WTC11 (cell line): ENCODE results near the gene PEX10. TPM values are rescaled to one million over a fixed set of nuclear protein-coding genes. Genes with fewer than 3 reads are reported as not detected.

ENCODE experiments used
- ATAC-seq: fragments of 200-7000 bp; cut with Tn5 transposase; 2 replicates; pipeline ENCODE4 v1.10.0; 2021; ENCODE audit warnings: mild to moderate bottlenecking, moderate library complexity
- CTCF ChIA-PET: fragments of 300-600 bp; sonication (Branson Sonifier 250); formaldehyde crosslinking; loops from one replicate; lab custom pipeline; 2021; ENCODE audit warnings: antibody characterized with exemption; lab: Charles Lee
- POLR2A ChIA-PET: fragments of 350-600 bp; sonication (Branson Sonifier 250); formaldehyde crosslinking; loops from one replicate; lab custom pipeline; 2021; ENCODE audit warnings: antibody characterized with exemption; lab: Charles Lee
- DNase-seq: peaks from one replicate; pipeline ENCODE4 v3.0.0; 2021; ENCODE audit warnings: low spot score
- H3K27ac Mint-ChIP-seq: 2 replicates; pipeline ENCODE4 v1.8.0; 2021; ENCODE audit warnings: mixed read lengths
- H3K27me3 Mint-ChIP-seq: 2 replicates; pipeline ENCODE4 v1.8.0; 2021; ENCODE audit warnings: low read depth, mild to moderate bottlenecking, moderate library complexity, mixed read lengths
- H3K36me3 Mint-ChIP-seq: 2 replicates; pipeline ENCODE4 v1.8.0; 2021; ENCODE audit warnings: mixed read lengths
- H3K4me1 Mint-ChIP-seq: 2 replicates; pipeline ENCODE4 v1.8.0; 2022; ENCODE audit warnings: mixed read lengths
- H3K4me3 Mint-ChIP-seq: 2 replicates; pipeline ENCODE4 v1.8.0; 2021; ENCODE audit warnings: mild to moderate bottlenecking, moderate library complexity, mixed read lengths
- H3K9me3 Mint-ChIP-seq: 2 replicates; pipeline ENCODE4 v1.8.0; 2021; ENCODE audit warnings: mixed read lengths
- AR ChIP-seq: fragments of 250-450 bp; sonication (Bioruptor Pico); IDR thresholded peaks from 2 replicates; pipeline ENCODE4 v1.9.0; 2021; ENCODE audit warnings: mild to moderate bottlenecking
- ARID4B ChIP-seq: sonication (generic); formaldehyde crosslinking; IDR thresholded peaks from 2 replicates; pipeline ENCODE4 v1.8.0; 2023; ENCODE audit warnings: missing genetic modification reagents, mild to moderate bottlenecking, borderline replicate concordance
- ATF6 ChIP-seq: sonication (generic); formaldehyde crosslinking; IDR thresholded peaks from 2 replicates; pipeline ENCODE4 v1.8.1; 2023; ENCODE audit warnings: mild to moderate bottlenecking, missing genetic modification reagents
- CREM ChIP-seq: sonication (generic); formaldehyde crosslinking; IDR thresholded peaks from 2 replicates; pipeline ENCODE4 v1.8.1; 2022; ENCODE audit warnings: mild to moderate bottlenecking, missing genetic modification reagents, moderate library complexity
- HMGA2 ChIP-seq: fragments of 250-450 bp; sonication (Bioruptor Pico); IDR thresholded peaks from 2 replicates; pipeline ENCODE4 v1.4.0; 2021; ENCODE audit warnings: mild to moderate bottlenecking, moderate library complexity
- IRF1 ChIP-seq: sonication (generic); formaldehyde crosslinking; IDR thresholded peaks from 2 replicates; pipeline ENCODE4 v1.8.0; 2023; ENCODE audit warnings: missing genetic modification reagents
- MXD4 ChIP-seq: fragments of 250-450 bp; sonication (Bioruptor Pico); IDR thresholded peaks from 2 replicates; pipeline ENCODE4 v1.8.0; 2021; ENCODE audit warnings: mild to moderate bottlenecking, moderate library complexity, borderline replicate concordance
- MYBL2 ChIP-seq: sonication (generic); formaldehyde crosslinking; IDR thresholded peaks from 2 replicates; pipeline ENCODE4 v1.8.1; 2023; ENCODE audit warnings: mild to moderate bottlenecking, moderate library complexity, missing genetic modification reagents
- NR2C2 ChIP-seq: sonication (generic); formaldehyde crosslinking; IDR thresholded peaks from 2 replicates; pipeline ENCODE4 v1.8.0; 2022; ENCODE audit warnings: mild to moderate bottlenecking, missing genetic modification reagents
- NR3C1 ChIP-seq: sonication (generic); formaldehyde crosslinking; conservative IDR thresholded peaks from 2 replicates; pipeline ENCODE4 v1.8.1; 2023; ENCODE audit warnings: low read depth, mild to moderate bottlenecking, missing genetic modification reagents
- OVOL2 ChIP-seq: fragments of 250-450 bp; sonication (Bioruptor Pico); IDR thresholded peaks from 2 replicates; pipeline ENCODE4 v1.9.0; 2021; ENCODE audit warnings: mild to moderate bottlenecking, borderline replicate concordance
- PREB ChIP-seq: sonication (generic); formaldehyde crosslinking; IDR thresholded peaks from 2 replicates; pipeline ENCODE4 v1.8.1; 2022; ENCODE audit warnings: mild to moderate bottlenecking, missing genetic modification reagents, moderate library complexity, borderline replicate concordance
- SMAD3 ChIP-seq: sonication (generic); formaldehyde crosslinking; IDR thresholded peaks from 2 replicates; pipeline ENCODE4 v1.8.0; 2022; ENCODE audit warnings: missing genetic modification reagents, mild to moderate bottlenecking, borderline replicate concordance
- ZBTB43 ChIP-seq: sonication (generic); formaldehyde crosslinking; IDR thresholded peaks from 2 replicates; pipeline ENCODE4 v1.8.1; 2023; ENCODE audit warnings: mild to moderate bottlenecking, missing genetic modification reagents
- ZNF138 ChIP-seq: sonication (generic); formaldehyde crosslinking; conservative IDR thresholded peaks from 2 replicates; pipeline ENCODE4 v1.8.1; 2022; ENCODE audit warnings: mild to moderate bottlenecking, moderate library complexity, missing genetic modification reagents
- ZNF425 ChIP-seq: fragments of 250-450 bp; sonication (Bioruptor Pico); conservative IDR thresholded peaks from 2 replicates; pipeline ENCODE4 v1.9.0; 2021; ENCODE audit warnings: mild to moderate bottlenecking
- ZSCAN18 ChIP-seq: fragments of 250-450 bp; sonication (Bioruptor Pico); IDR thresholded peaks from 2 replicates; pipeline ENCODE4 v2.1.2; 2022; ENCODE audit warnings: mild to moderate bottlenecking, moderate library complexity
- total RNA-seq: library from RNA; stranded (reverse); gene quantifications from 3 replicates; pipeline ENCODE4 v1.2.3, GENCODE V29; 2021

The PEX10 gene
- total RNA-seq, 1 experiment from 2014 or later = 29.3 TPM

- CTCF ChIA-PET = interaction anchor here (0.7 to 1.9 kb wide), 9 partner anchors 12 to 978 kb away, joined by 3 to 9 read pairs (median 4); no protein-coding TSS in a partner anchor
- DNase-seq (no peak), ATAC-seq (no peak)
- Mint-ChIP-seq H3K27ac (no peak overlapping the region), H3K9me3 (no peaks in the 10 kb centered on the region), H3K4me1 (no peaks in the 10 kb centered on the region), H3K4me3 (no peak overlapping the region), H3K27me3 (peaks cover 29% of the 10 kb centered on the region), H3K36me3 (no peaks in the 10 kb centered on the region)
- no peak for TF ChIP-seq MXD4 (CRISPR knock-in tag)
- TF ChIP-seq ZNF138 (CRISPR knock-in tag) = no peak
- TF ChIP-seq PREB (CRISPR knock-in tag) = no peak
- TF ChIP-seq OVOL2 (CRISPR knock-in tag) = no peak
- no peak for TF ChIP-seq HMGA2
- no peak for TF ChIP-seq ZSCAN18 (CRISPR knock-in tag)
- TF ChIP-seq MYBL2 (CRISPR knock-in tag) = no peak
- no peak for TF ChIP-seq ZNF425
- TF ChIP-seq SMAD3 = no peak
- no peak for TF ChIP-seq ZBTB43
- TF ChIP-seq ATF6 (CRISPR knock-in tag) = no peak
- no peak for TF ChIP-seq AR (CRISPR knock-in tag)
- POLR2A ChIA-PET = no interaction called here
These were observed 34.5 kb upstream of the PEX10 start for GRCh38 chr1:2446861-2447260.

- H3K27me3 Mint-ChIP-seq = peaks cover 29% of the 10 kb centered on the region
- no peak overlapping the region for H3K27ac Mint-ChIP-seq
- no peak for DNase-seq
- no peaks in the 10 kb centered on the region for H3K36me3 Mint-ChIP-seq
- H3K4me1 Mint-ChIP-seq = no peaks in the 10 kb centered on the region
- H3K9me3 Mint-ChIP-seq = no peaks in the 10 kb centered on the region
- TF ChIP-seq CREM (CRISPR knock-in tag) = no peak
- no peak for TF ChIP-seq ARID4B
- no peak for TF ChIP-seq IRF1 (CRISPR knock-in tag)
- no peak for TF ChIP-seq NR3C1 (CRISPR knock-in tag)
- TF ChIP-seq NR2C2 = no peak
- H3K4me3 Mint-ChIP-seq = no peak overlapping the region
- CTCF ChIA-PET = interaction anchor here (0.9 to 1.9 kb wide), 5 partner anchors 16 to 102 kb away, joined by 3 to 9 read pairs (median 4); no protein-coding TSS in a partner anchor
- ATAC-seq = no peak
- POLR2A ChIA-PET = no interaction called here
These were observed 34.0 kb upstream of the PEX10 start for GRCh38 chr1:2446394-2446793.
